HepG2 (cell line): Measurements from ENCODE around the gene HOMEZ. TPM values are rescaled to one million over a fixed set of nuclear protein-coding genes. Genes with fewer than 3 reads are reported as not detected.

Source experiments
- BRD4 ChIP-seq: sonication (generic); formaldehyde crosslinking; IDR thresholded peaks from 2 replicates; pipeline ENCODE4 v1.4.0; 2020; ENCODE audit warnings: missing genetic modification reagents
- KLF15 ChIP-seq: sonication (generic); formaldehyde crosslinking; IDR thresholded peaks from 2 replicates; pipeline ENCODE4 v1.8.1; 2023; ENCODE audit warnings: borderline replicate concordance, mild to moderate bottlenecking, inconsistent platforms, missing genetic modification reagents, mixed read lengths
- KLF6 ChIP-seq: IDR thresholded peaks from 2 replicates; pipeline ENCODE4 v1.8.0; 2016; ENCODE audit warnings: missing biosample characterization, missing genetic modification reagents
- MBNL3 ChIP-seq: fragments of 250-450 bp; sonication (Bioruptor Pico); conservative IDR thresholded peaks from 2 replicates; pipeline ENCODE4 v1.8.0; 2022; ENCODE audit warnings: mild to moderate bottlenecking, inconsistent platforms
- PAXIP1 ChIP-seq: sonication (generic); formaldehyde crosslinking; conservative IDR thresholded peaks from 2 replicates; pipeline ENCODE4 v1.4.0; 2020; ENCODE audit warnings: mild to moderate bottlenecking, missing genetic modification reagents, moderate library complexity
- SMC3 ChIP-seq: IDR thresholded peaks from 2 replicates; pipeline ENCODE4 v1.6.1; 2011; ENCODE audit warnings: low read length, improper control_type of control experiment
- TRIM24 ChIP-seq: sonication (generic); formaldehyde crosslinking; IDR thresholded peaks from 2 replicates; pipeline ENCODE4 v1.8.0; 2022; ENCODE audit warnings: mild to moderate bottlenecking, missing genetic modification reagents
- ZBTB40 ChIP-seq, 2 experiments: fragments of 450-650 bp in 1 of 2; sonication (generic) in 1 of 2; formaldehyde crosslinking in 1 of 2; IDR thresholded peaks; 2 replicates each; pipeline versions ENCODE4 v1.6.1 to v1.8.0; 2016 to 2022; ENCODE audit warnings: antibody characterized with exemption in 1 of 2, mild to moderate bottlenecking in 1 of 2, missing genetic modification reagents in 1 of 2
- ZNF234 ChIP-seq: sonication (generic); formaldehyde crosslinking; conservative IDR thresholded peaks from 2 replicates; pipeline ENCODE4 v1.5.1; 2020; ENCODE audit warnings: mild to moderate bottlenecking, missing genetic modification reagents
- ZNF574 ChIP-seq: sonication (generic); formaldehyde crosslinking; IDR thresholded peaks from 2 replicates; pipeline ENCODE4 v1.4.0; 2020; ENCODE audit warnings: missing genetic modification reagents
- ZNF782 ChIP-seq: sonication (generic); formaldehyde crosslinking; IDR thresholded peaks from 2 replicates; pipeline ENCODE4 v1.4.0; 2020; ENCODE audit warnings: missing genetic modification reagents, mild to moderate bottlenecking, borderline replicate concordance
- ZSCAN20 ChIP-seq: sonication (generic); formaldehyde crosslinking; IDR thresholded peaks from 2 replicates; pipeline ENCODE4 v1.4.0; 2020; ENCODE audit warnings: missing genetic modification reagents, mild to moderate bottlenecking, borderline replicate concordance
- polyA plus RNA-seq, 8 experiments: library from polyadenylated mRNA; depleted of rRNA in 3 of 8; stranded (reverse) in 7 of 8; unstranded in 1 of 8; fragments of >200 nt; fragmentation: Illumina TruSeq in 4 of 8; extraction: Trizol in 4 of 8; gene quantifications; 2 replicates each; pipeline versions ENCODE4 v1.2.1 to v1.2.3, GENCODE V29; 2011 to 2016; ENCODE audit warnings: low read depth in 4 of 8, missing spikeins in 1 of 8, mixed read lengths in 1 of 8; ENCODE audit not compliant: insufficient read depth in 1 of 8
- total RNA-seq, 5 experiments: library from RNA; depleted of rRNA; stranded (reverse); fragments of >200 nt; fragmentation: Illumina TruSeq; extraction: Trizol; gene quantifications; 2 replicates each; pipeline ENCODE4 v1.2.3, GENCODE V29; 2016; ENCODE audit warnings: low read depth in 1 of 5

HOMEZ gene
- total and polyA plus RNA-seq, 2 of the 13 experiments (the other 11 are each of a cell fraction or from before 2014, with no cell fraction given) = 14.5 to 31.8 TPM

- TF ChIP-seq ZBTB40 (IDR thresholded peaks at IDR 0.05) (no peak), ZBTB40 (CRISPR knock-in tag; IDR thresholded peaks at IDR 0.05) (peak; percentile 60; the same call in 1 of the 2 replicates), ZSCAN20 (CRISPR knock-in tag) (0 out of 2 replicates have a peak, but pooled peaks have one; percentile 58), ZNF782 (CRISPR knock-in tag) (peak; percentile 71; the same call in 1 of the 2 replicates), TRIM24 (no peak), ZNF234 (CRISPR knock-in tag) (no peak), SMC3 (no peak), ZNF574 (CRISPR knock-in tag) (peak; percentile 87), KLF6 (no peak; the same call in 1 of the 2 replicates), KLF15 (CRISPR knock-in tag) (peak; percentile 95), BRD4 (peak; percentile 89), MBNL3 (no peak), PAXIP1 (CRISPR knock-in tag) (peak; percentile 44; the same call in 1 of the 2 replicates)
These were observed at the start of gene HOMEZ (continued) for GRCh38 chr14:23286020-23286901.
